ENCODE results near the gene SHANK2. TPM values are rescaled to one million over a fixed set of nuclear protein-coding genes. Genes with fewer than 3 reads are reported as not detected.

The SHANK2 gene
- total and polyA plus RNA-seq, 2 of the 4 experiments (the other 2 are of a cell fraction), result 1.6 to 2.2 TPM

- Histone ChIP-seq H3K14ac (replicated peaks; ENCODE audit: low read depth, low read length) (no peak overlapping the region), H3K4me1 (ENCODE audit: control insufficient read depth, insufficient read depth, low read length) (peaks cover 10% of the 10 kb centered on the region), H3K9me1 (ENCODE audit: insufficient read depth, low read length) (no peaks in the 10 kb centered on the region), H3K9me3 (ENCODE audit: control insufficient read depth, insufficient read depth, low read length) (no peaks in the 10 kb centered on the region), H3K4ac (ENCODE audit: low read depth, low read length) (no peak overlapping the region), H3K56ac (ENCODE audit: extremely low read depth, insufficient read depth, low read length) (no peak overlapping the region), H3K79me1 (ENCODE audit: low read depth in 1 of 2, low read length in 2 of 2) (no peaks in the 10 kb centered on the region; a peak in 1 of 4 replicates), H2AK5ac (ENCODE audit: low read depth, low read length) (no peak overlapping the region), H4K20me1 (ENCODE audit: insufficient read depth, low read length) (no peaks in the 10 kb centered on the region; the same call in 1 of the 2 replicates), H4K8ac (ENCODE audit: low read depth in 2 of 2, low read length in 2 of 2) (no peak overlapping the region), H2AFZ (replicated peaks; ENCODE audit: low read length, poor library complexity) (no peak overlapping the region), H3K27me3 (ENCODE audit: control insufficient read depth, insufficient read depth, low read length) (no peaks in the 10 kb centered on the region), H2BK120ac (ENCODE audit: low read depth, low read length) (no peak overlapping the region), H4K5ac (ENCODE audit: low read depth, low read length) (no peak overlapping the region), H3K18ac (ENCODE audit: low read depth, low read length) (no peak overlapping the region), H2AK9ac (replicated peaks; ENCODE audit: low read depth, low read length, poor library complexity) (no peak overlapping the region), H3K4me2 (ENCODE audit: low read depth, low read length) (no peak overlapping the region), H2BK15ac (ENCODE audit: low read depth, low read length) (no peak overlapping the region), H3K27ac (ENCODE audit: insufficient read depth, low read length) (no peak overlapping the region), H3K9ac (ENCODE audit: low read depth, low read length) (no peak overlapping the region), H3K36me3 (ENCODE audit: control insufficient read depth, insufficient read depth, low read length) (peaks cover 3% of the 10 kb centered on the region; the same call in 1 of the 2 replicates), H4K91ac (ENCODE audit: insufficient read depth, low read depth, low read length) (no peak overlapping the region), H2BK5ac (ENCODE audit: low read depth, low read length, poor library complexity, severe bottlenecking) (no peak overlapping the region), H3K23ac (ENCODE audit: low read depth, low read length) (no peak overlapping the region), H3K4me3 (ENCODE audit: insufficient read depth, low read depth, low read length) (no peak overlapping the region), H2BK20ac (ENCODE audit: low read depth, low read length) (no peak overlapping the region)
- DNase-seq (no peak), ATAC-seq (ENCODE audit: low read depth) (no peak)
- dilution Hi-C loops (cut with HindIII; ENCODE audit: low sequenced_read_pairs, unreplicated experiment) (no loop called here), in situ Hi-C loops (cut with MboI; ENCODE audit: low sequenced_read_pairs) (no loop called here), intact Hi-C loops (cut with micrococcal nuclease) (loop anchor here (5.0 kb wide), 1 partner anchor 33 kb away; no protein-coding TSS in a partner anchor)
- BruUV-seq (replicated peaks), result no TSS peak
- TF ChIP-seq RCOR1 (IDR thresholded peaks at IDR 0.05; ENCODE audit: insufficient replicate concordance, low read length) (no peak), CHD1 (IDR thresholded peaks at IDR 0.05; ENCODE audit: low read depth, low read length) (no peak), MXI1 (IDR thresholded peaks at IDR 0.05; ENCODE audit: borderline replicate concordance, low read depth, low read length) (no peak), CTCF (conservative IDR thresholded peaks at IDR 0.05; ENCODE audit: low read depth, low read length) (no peak), ELK1 (IDR thresholded peaks at IDR 0.05; ENCODE audit: borderline replicate concordance, low read depth, low read length) (no peak), POLR2A (IDR thresholded peaks at IDR 0.05; ENCODE audit: low read depth, low read length) (no peak), FOS (IDR thresholded peaks at IDR 0.05; ENCODE audit: low read depth, low read length) (no peak), BHLHE40 (IDR thresholded peaks at IDR 0.05; ENCODE audit: low read depth, low read length) (no peak), NFE2L2 (IDR thresholded peaks at IDR 0.05; ENCODE audit: low read depth, low read length) (no peak), RFX5 (IDR thresholded peaks at IDR 0.05; ENCODE audit: low read depth, low read length) (no peak), MAFK (IDR thresholded peaks at IDR 0.05; ENCODE audit: low read depth, low read length) (no peak)
- CTCF ChIA-PET, result no interaction called here
- POLR2A ChIA-PET (ENCODE audit: unreplicated experiment), result no interaction called here
- WGBS, 2 experiments (ENCODE audit: extremely low coverage in 2 of 2, insufficient read length in 1 of 2), result no CpG with 5 or more reads among the region's 7 CpGs
These were observed 43.2 kb downstream of the SHANK2 start for GRCh38 chr11:71209181-71209580.
